PC-9 (cell line): ENCODE data around the gene DLG2.

Experiments used
- EZH2 ChIP-seq: fragments of 200-600 bp; sonication (generic); IDR thresholded peaks from 2 replicates; pipeline ENCODE4 v1.8.0; 2017; ENCODE audit warnings: antibody characterized with exemption, low read depth
- TF ChIP-seq, protein P1 (sequence below): fragments of 200-600 bp; sonication (generic); conservative IDR thresholded peaks from 2 replicates; pipeline ENCODE4 v1.6.1; 2017; ENCODE audit warnings: mixed run types, antibody characterized with exemption, mild to moderate bottlenecking, moderate library complexity

DNA sequence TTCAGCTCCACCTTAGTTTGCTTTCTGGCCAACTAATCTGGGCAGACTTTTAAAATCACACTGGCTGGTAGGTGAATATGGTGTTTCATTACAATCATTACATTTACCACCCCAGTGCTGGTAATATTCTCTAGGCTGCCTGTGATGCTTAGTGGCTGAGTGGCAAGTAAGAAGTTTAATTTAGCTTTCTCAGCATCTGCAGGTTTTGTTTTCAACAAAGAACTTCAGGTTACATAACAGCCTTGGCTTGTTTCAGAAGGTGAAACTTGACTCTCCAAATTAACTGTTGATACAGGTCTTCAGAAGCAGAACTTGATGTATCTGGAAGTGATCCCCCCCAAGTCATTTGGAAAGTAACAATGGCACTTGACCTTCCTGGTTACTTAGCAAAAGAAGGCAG is 1917.7 kb downstream of the DLG2 start:
- TF ChIP-seq, protein P1, sequence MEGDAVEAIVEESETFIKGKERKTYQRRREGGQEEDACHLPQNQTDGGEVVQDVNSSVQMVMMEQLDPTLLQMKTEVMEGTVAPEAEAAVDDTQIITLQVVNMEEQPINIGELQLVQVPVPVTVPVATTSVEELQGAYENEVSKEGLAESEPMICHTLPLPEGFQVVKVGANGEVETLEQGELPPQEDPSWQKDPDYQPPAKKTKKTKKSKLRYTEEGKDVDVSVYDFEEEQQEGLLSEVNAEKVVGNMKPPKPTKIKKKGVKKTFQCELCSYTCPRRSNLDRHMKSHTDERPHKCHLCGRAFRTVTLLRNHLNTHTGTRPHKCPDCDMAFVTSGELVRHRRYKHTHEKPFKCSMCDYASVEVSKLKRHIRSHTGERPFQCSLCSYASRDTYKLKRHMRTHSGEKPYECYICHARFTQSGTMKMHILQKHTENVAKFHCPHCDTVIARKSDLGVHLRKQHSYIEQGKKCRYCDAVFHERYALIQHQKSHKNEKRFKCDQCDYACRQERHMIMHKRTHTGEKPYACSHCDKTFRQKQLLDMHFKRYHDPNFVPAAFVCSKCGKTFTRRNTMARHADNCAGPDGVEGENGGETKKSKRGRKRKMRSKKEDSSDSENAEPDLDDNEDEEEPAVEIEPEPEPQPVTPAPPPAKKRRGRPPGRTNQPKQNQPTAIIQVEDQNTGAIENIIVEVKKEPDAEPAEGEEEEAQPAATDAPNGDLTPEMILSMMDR = no peak
- TF ChIP-seq EZH2 = no peak
